Measurements from ENCODE around the gene CABP4.

GRCh38 chr11:67489203-67489884, 34.2 kb downstream of the CABP4 start:
- TF ChIP-seq, protein P1, sequence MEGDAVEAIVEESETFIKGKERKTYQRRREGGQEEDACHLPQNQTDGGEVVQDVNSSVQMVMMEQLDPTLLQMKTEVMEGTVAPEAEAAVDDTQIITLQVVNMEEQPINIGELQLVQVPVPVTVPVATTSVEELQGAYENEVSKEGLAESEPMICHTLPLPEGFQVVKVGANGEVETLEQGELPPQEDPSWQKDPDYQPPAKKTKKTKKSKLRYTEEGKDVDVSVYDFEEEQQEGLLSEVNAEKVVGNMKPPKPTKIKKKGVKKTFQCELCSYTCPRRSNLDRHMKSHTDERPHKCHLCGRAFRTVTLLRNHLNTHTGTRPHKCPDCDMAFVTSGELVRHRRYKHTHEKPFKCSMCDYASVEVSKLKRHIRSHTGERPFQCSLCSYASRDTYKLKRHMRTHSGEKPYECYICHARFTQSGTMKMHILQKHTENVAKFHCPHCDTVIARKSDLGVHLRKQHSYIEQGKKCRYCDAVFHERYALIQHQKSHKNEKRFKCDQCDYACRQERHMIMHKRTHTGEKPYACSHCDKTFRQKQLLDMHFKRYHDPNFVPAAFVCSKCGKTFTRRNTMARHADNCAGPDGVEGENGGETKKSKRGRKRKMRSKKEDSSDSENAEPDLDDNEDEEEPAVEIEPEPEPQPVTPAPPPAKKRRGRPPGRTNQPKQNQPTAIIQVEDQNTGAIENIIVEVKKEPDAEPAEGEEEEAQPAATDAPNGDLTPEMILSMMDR (IDR thresholded peaks at IDR 0.05 in 4 of 5, conservative IDR thresholded peaks at IDR 0.05 in 1 of 5) = no peak
- TF ChIP-seq POLR2A (IDR thresholded peaks at IDR 0.05) = no peak
